IgD-negative memory B cell (primary cell): ENCODE measurements around the gene CFAP107. TPM values are rescaled to one million over a fixed set of nuclear protein-coding genes. Genes with fewer than 3 reads are reported as not detected.
A peak's percentile ranks its signal among the peaks of the same experiment; 100 is the strongest.
"Not testable (repeated sequence)": the region's sequence is repeated elsewhere in the genome, so short reads cannot be mapped to it uniquely, and the experiment has no call there.

ENCODE experiments used
- H3K27ac Mint-ChIP-seq, 3 donors: one replicate each; pipeline ENCODE4 v1.8.0; 2020 to 2022; ENCODE audit warnings: mild to moderate bottlenecking in 3 of 3, mixed read lengths in 3 of 3, moderate library complexity in 1 of 3
- H3K27me3 Mint-ChIP-seq: one replicate; pipeline ENCODE4 v1.8.0; 2021; ENCODE audit warnings: mixed read lengths
- H3K36me3 Mint-ChIP-seq: one replicate; pipeline ENCODE4 v1.8.0; 2020; ENCODE audit warnings: mild to moderate bottlenecking, mixed read lengths
- H3K4me1 Mint-ChIP-seq, 3 donors: one replicate each; pipeline ENCODE4 v1.8.0; 2020 to 2022; ENCODE audit warnings: mixed read lengths in 3 of 3, mild to moderate bottlenecking in 1 of 3
- H3K4me3 Mint-ChIP-seq, 4 donors: one replicate each; pipeline ENCODE4 v1.8.0; 2020 to 2022; ENCODE audit warnings: mild to moderate bottlenecking in 4 of 4, mixed read lengths in 4 of 4, moderate library complexity in 3 of 4
- H3K9me3 Mint-ChIP-seq, 3 donors: one replicate each; pipeline ENCODE4 v1.8.0; 2020 to 2021; ENCODE audit warnings: mixed read lengths in 3 of 3, mild to moderate bottlenecking in 1 of 3
- polyA plus RNA-seq: library from polyadenylated mRNA; unstranded; fragments of 300-500 nt; fragmentation: Illumina TruSeq; gene quantifications from one replicate; pipeline ENCODE4 v1.2.3, GENCODE V29; 2021

CFAP107 gene
- polyA plus RNA-seq: not detected

- Mint-ChIP-seq H3K9me3 (peaks cover 7 to 34% (median 19%) of the 10 kb centered on the region in 3 donors), H3K27me3 (peaks cover 14% of the 10 kb centered on the region), H3K4me1 (peaks cover 0 to 2% (median 0%) of the 10 kb centered on the region in 3 donors), H3K4me3 (no peak within 1 kb of the TSS), H3K27ac (peak within 1 kb of the TSS in 1 of 3 donors; percentile 34), H3K36me3 (peaks cover 1% of the 10 kb centered on the region)
These were observed at the start of gene CFAP107 for GRCh38 chr1:12745992-12746323. Gene CFAP107 (plus strand): TSS chr1:12746200. CDS start chr1:12746431, 231 bp downstream.

GRCh38 chr1:12696658-12697057 is 49.3 kb upstream of the CFAP107 start:
- no peaks in the 10 kb centered on the region for H3K4me1 Mint-ChIP-seq
- peaks cover 6% of the 10 kb centered on the region for H3K27me3 Mint-ChIP-seq
- no peak overlapping the region for H3K27ac Mint-ChIP-seq
- no peak overlapping the region for H3K4me3 Mint-ChIP-seq
- H3K36me3 Mint-ChIP-seq: peaks cover 1% of the 10 kb centered on the region
- peaks cover 0 to 7% (median 0%) of the 10 kb centered on the region in 3 donors for H3K9me3 Mint-ChIP-seq

- Mint-ChIP-seq H3K27ac (no peak overlapping the region), H3K27me3 (peaks cover 6% of the 10 kb centered on the region), H3K4me1 (no peaks in the 10 kb centered on the region), H3K4me3 (no peak overlapping the region), H3K36me3 (peaks cover 1% of the 10 kb centered on the region), H3K9me3 (peaks cover 0 to 7% (median 0%) of the 10 kb centered on the region in 3 donors)
These were observed 48.6 kb upstream of the CFAP107 start for GRCh38 chr1:12697397-12697796.

GRCh38 chr1:12703821-12704451 is 42.1 kb upstream of the CFAP107 start:
- Mint-ChIP-seq H3K4me3 (peak overlapping the region in 2 of 4 donors; percentile 44 to 81), H3K27ac (no peak overlapping the region), H3K9me3 (peaks cover 4 to 16% (median 13%) of the 10 kb centered on the region in 3 donors), H3K36me3 (peaks cover 2% of the 10 kb centered on the region), H3K4me1 (no peaks in the 10 kb centered on the region), H3K27me3 (peaks cover 10% of the 10 kb centered on the region)

GRCh38 chr1:12706061-12706460 is 39.9 kb upstream of the CFAP107 start:
- peaks cover 4 to 13% (median 11%) of the 10 kb centered on the region in 3 donors for H3K9me3 Mint-ChIP-seq
- no peaks in the 10 kb centered on the region for H3K4me1 Mint-ChIP-seq
- no peak overlapping the region for H3K4me3 Mint-ChIP-seq
- peaks cover 2% of the 10 kb centered on the region for H3K36me3 Mint-ChIP-seq
- peaks cover 10% of the 10 kb centered on the region for H3K27me3 Mint-ChIP-seq
- no peak overlapping the region for H3K27ac Mint-ChIP-seq

GRCh38 chr1:12708396-12709090 is 37.5 kb upstream of the CFAP107 start:
- H3K9me3 Mint-ChIP-seq: peaks cover 4 to 11% (median 10%) of the 10 kb centered on the region in 3 donors
- peaks cover 2% of the 10 kb centered on the region for H3K36me3 Mint-ChIP-seq
- no peak overlapping the region for H3K27ac Mint-ChIP-seq
- no peaks in the 10 kb centered on the region for H3K4me1 Mint-ChIP-seq
- no peak overlapping the region for H3K4me3 Mint-ChIP-seq
- peaks cover 14% of the 10 kb centered on the region for H3K27me3 Mint-ChIP-seq

- H3K27ac Mint-ChIP-seq: no peak overlapping the region
- peaks cover 1% of the 10 kb centered on the region for H3K36me3 Mint-ChIP-seq
- H3K9me3 Mint-ChIP-seq: peaks cover 2 to 9% (median 6%) of the 10 kb centered on the region in 3 donors
- H3K4me3 Mint-ChIP-seq: no peak overlapping the region
- no peaks in the 10 kb centered on the region for H3K4me1 Mint-ChIP-seq
- peaks cover 14% of the 10 kb centered on the region for H3K27me3 Mint-ChIP-seq
These were observed 36.9 kb upstream of the CFAP107 start for GRCh38 chr1:12709091-12709491.

GRCh38 chr1:12709696-12710095 is 36.3 kb upstream of the CFAP107 start:
- Mint-ChIP-seq H3K36me3 (no peaks in the 10 kb centered on the region), H3K9me3 (peaks cover 2 to 5% (median 3%) of the 10 kb centered on the region in 3 donors), H3K27me3 (peaks cover 14% of the 10 kb centered on the region), H3K4me1 (no peaks in the 10 kb centered on the region), H3K4me3 (no peak overlapping the region), H3K27ac (no peak overlapping the region)

- H3K36me3 Mint-ChIP-seq: no peaks in the 10 kb centered on the region
- peaks cover 14% of the 10 kb centered on the region for H3K27me3 Mint-ChIP-seq
- no peaks in the 10 kb centered on the region for H3K9me3 Mint-ChIP-seq
- H3K4me1 Mint-ChIP-seq: no peaks in the 10 kb centered on the region
- H3K27ac Mint-ChIP-seq: no peak overlapping the region
- no peak overlapping the region for H3K4me3 Mint-ChIP-seq
These were observed 34.5 kb upstream of the CFAP107 start for GRCh38 chr1:12711536-12711935.

- Mint-ChIP-seq H3K27ac (no peak overlapping the region), H3K36me3 (no peaks in the 10 kb centered on the region), H3K4me1 (no peaks in the 10 kb centered on the region)
These were observed 33.9 kb upstream of the CFAP107 start for GRCh38 chr1:12712076-12712475.

GRCh38 chr1:12712929-12713328 is 33.1 kb upstream of the CFAP107 start:
- no peaks in the 10 kb centered on the region for H3K4me1 Mint-ChIP-seq
- H3K9me3 Mint-ChIP-seq: no peaks in the 10 kb centered on the region
- peaks cover 10% of the 10 kb centered on the region for H3K27me3 Mint-ChIP-seq
- H3K27ac Mint-ChIP-seq: no peak overlapping the region
- H3K4me3 Mint-ChIP-seq: no peak overlapping the region
- no peaks in the 10 kb centered on the region for H3K36me3 Mint-ChIP-seq

More at GRCh38 chr1:12712076-12712475, 33.9 kb upstream of the CFAP107 start:
- no peaks in the 10 kb centered on the region for H3K9me3 Mint-ChIP-seq
- no peak overlapping the region for H3K4me3 Mint-ChIP-seq
- peaks cover 10% of the 10 kb centered on the region for H3K27me3 Mint-ChIP-seq

- H3K9me3 Mint-ChIP-seq, H3K4me3 Mint-ChIP-seq, H3K27ac Mint-ChIP-seq, H3K4me1 Mint-ChIP-seq, H3K36me3 Mint-ChIP-seq: not testable (repeated sequence)
- peaks cover 10% of the 10 kb centered on the region for H3K27me3 Mint-ChIP-seq
These were observed 32.3 kb upstream of the CFAP107 start for GRCh38 chr1:12713651-12714050.

GRCh38 chr1:12714710-12715475 is 31.1 kb upstream of the CFAP107 start:
- Mint-ChIP-seq H3K4me1 (no peaks in the 10 kb centered on the region), H3K27ac (no peak overlapping the region), H3K27me3 (peaks cover 15% of the 10 kb centered on the region), H3K9me3 (no peaks in the 10 kb centered on the region), H3K36me3 (no peaks in the 10 kb centered on the region), H3K4me3 (no peak overlapping the region)

GRCh38 chr1:12715896-12716437 is 30.0 kb upstream of the CFAP107 start, which contains the start of gene AADACL3:
Gene AADACL3 (plus strand): TSS chr1:12716110. CDS start chr1:12716177, 67 bp downstream.
- H3K9me3 Mint-ChIP-seq: no peaks in the 10 kb centered on the region
- no peak within 1 kb of the TSS for H3K27ac Mint-ChIP-seq
- H3K4me1 Mint-ChIP-seq: no peaks in the 10 kb centered on the region
- H3K27me3 Mint-ChIP-seq: peaks cover 14% of the 10 kb centered on the region
- no peak within 1 kb of the TSS for H3K4me3 Mint-ChIP-seq
- H3K36me3 Mint-ChIP-seq: no peaks in the 10 kb centered on the region

GRCh38 chr1:12717301-12717838 is 28.6 kb upstream of the CFAP107 start:
- H3K4me3 Mint-ChIP-seq: no peak overlapping the region
- no peaks in the 10 kb centered on the region for H3K36me3 Mint-ChIP-seq
- peaks cover 14% of the 10 kb centered on the region for H3K27me3 Mint-ChIP-seq
- H3K4me1 Mint-ChIP-seq: no peaks in the 10 kb centered on the region
- H3K9me3 Mint-ChIP-seq: no peaks in the 10 kb centered on the region
- no peak overlapping the region for H3K27ac Mint-ChIP-seq
